GM12892 (cell line): ENCODE data around the gene CDCA7L.

Experiments
- POLR2A ChIP-seq: IDR thresholded peaks from 2 replicates; pipeline ENCODE4 v1.6.1; 2011; ENCODE audit warnings: low read depth, low read length, control low read depth
- POLR2AphosphoS5 ChIP-seq: IDR thresholded peaks from 2 replicates; pipeline ENCODE4 v1.6.1; 2011; ENCODE audit warnings: low read depth, low read length, control low read depth
- TAF1 ChIP-seq: IDR thresholded peaks from 2 replicates; pipeline ENCODE4 v1.6.1; 2011; ENCODE audit warnings: low read depth, mild to moderate bottlenecking, control low read depth, low read length, borderline replicate concordance

- TF ChIP-seq POLR2AphosphoS5 (no peak), POLR2A (no peak), TAF1 (no peak)
These were observed 32.5 kb downstream of the CDCA7L start for GRCh38 chr7:21912931-21913780.
